Cardiac muscle cell (in vitro differentiated cells and primary cell): ENCODE measurements around the gene PARVB. TPM values are rescaled to one million over a fixed set of nuclear protein-coding genes. Genes with fewer than 3 reads are reported as not detected.

Source experiments
- DNase-seq, 2 donors: peaks; one replicate each; pipeline versions ENCODE4 v3.0.0 to v3.0.0-alpha.2; 2010 to 2017; ENCODE audit warnings: low read depth in 1 of 2, low spot score in 1 of 2
- H3K27ac ChIP-seq: fragments of 200-600 bp; sonication (generic); 2 replicates; pipeline ENCODE4 v1.5.1; 2016
- H3K27me3 ChIP-seq: fragments of 200-600 bp; sonication (generic); 2 replicates; pipeline ENCODE4 v1.6.0; 2016; ENCODE audit warnings: control low read depth
- H3K36me3 ChIP-seq: fragments of 200-600 bp; sonication (generic); 2 replicates; pipeline ENCODE4 v1.5.1; 2016; ENCODE audit warnings: control low read depth
- H3K4me1 ChIP-seq: fragments of 200-600 bp; sonication (generic); 2 replicates; pipeline ENCODE4 v1.8.1; 2017; ENCODE audit warnings: low read depth, mild to moderate bottlenecking, mixed run types
- H3K4me3 ChIP-seq: fragments of 200-600 bp; sonication (generic); 2 replicates; pipeline ENCODE4 v1.5.1; 2016; ENCODE audit warnings: mild to moderate bottlenecking
- H3K9me3 ChIP-seq: fragments of 200-600 bp; sonication (generic); 2 replicates; pipeline ENCODE4 v1.5.1; 2017; ENCODE audit warnings: low read depth, mild to moderate bottlenecking, control low read depth
- polyA plus RNA-seq: library from polyadenylated mRNA; unstranded; fragments of >200 nt; fragmentation: Nextera tagmentation; extraction: Ambion mirVana; gene quantifications from 2 replicates; pipeline ENCODE4 v1.2.1, GENCODE V29; 2016
- total RNA-seq: library from RNA; depleted of rRNA; stranded (reverse); fragments of >200 nt; gene quantifications from 2 replicates; pipeline ENCODE4 v1.2.3, GENCODE V29; 2016
- TF ChIP-seq, protein P1 (sequence below): IDR thresholded peaks from 2 replicates; pipeline ENCODE4 v1.5.1; 2012; ENCODE audit warnings: low read depth, mild to moderate bottlenecking, low read length

Gene PARVB
- total and polyA plus RNA-seq, 2 experiments from 2014 or later, result 30.6 to 46.0 TPM

DNA sequence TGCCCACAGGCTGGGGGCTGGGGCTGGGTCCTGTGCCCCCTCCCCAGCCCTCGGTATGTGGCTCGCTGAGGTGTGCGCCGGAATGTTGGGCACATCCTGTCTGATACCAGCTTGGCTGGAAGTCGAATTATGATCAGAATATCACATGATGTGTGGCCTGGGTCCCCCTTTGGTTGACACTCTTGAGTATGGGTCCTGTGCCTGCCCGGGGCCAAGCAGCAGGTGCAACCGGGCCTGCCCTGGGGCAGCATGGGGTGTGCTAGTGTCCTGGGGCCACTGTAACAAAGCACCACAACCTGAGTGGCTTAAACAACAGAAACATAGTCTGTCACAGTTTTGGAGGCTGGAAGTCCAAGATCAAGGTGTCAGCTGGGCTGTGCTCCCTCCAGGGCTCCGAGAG lies 52.7 kb downstream of the PARVB start:
- H3K9me3 ChIP-seq, result no peaks in the 10 kb centered on the region
- no peak for DNase-seq
- H3K36me3 ChIP-seq, result no peaks in the 10 kb centered on the region
- TF ChIP-seq, protein P1, sequence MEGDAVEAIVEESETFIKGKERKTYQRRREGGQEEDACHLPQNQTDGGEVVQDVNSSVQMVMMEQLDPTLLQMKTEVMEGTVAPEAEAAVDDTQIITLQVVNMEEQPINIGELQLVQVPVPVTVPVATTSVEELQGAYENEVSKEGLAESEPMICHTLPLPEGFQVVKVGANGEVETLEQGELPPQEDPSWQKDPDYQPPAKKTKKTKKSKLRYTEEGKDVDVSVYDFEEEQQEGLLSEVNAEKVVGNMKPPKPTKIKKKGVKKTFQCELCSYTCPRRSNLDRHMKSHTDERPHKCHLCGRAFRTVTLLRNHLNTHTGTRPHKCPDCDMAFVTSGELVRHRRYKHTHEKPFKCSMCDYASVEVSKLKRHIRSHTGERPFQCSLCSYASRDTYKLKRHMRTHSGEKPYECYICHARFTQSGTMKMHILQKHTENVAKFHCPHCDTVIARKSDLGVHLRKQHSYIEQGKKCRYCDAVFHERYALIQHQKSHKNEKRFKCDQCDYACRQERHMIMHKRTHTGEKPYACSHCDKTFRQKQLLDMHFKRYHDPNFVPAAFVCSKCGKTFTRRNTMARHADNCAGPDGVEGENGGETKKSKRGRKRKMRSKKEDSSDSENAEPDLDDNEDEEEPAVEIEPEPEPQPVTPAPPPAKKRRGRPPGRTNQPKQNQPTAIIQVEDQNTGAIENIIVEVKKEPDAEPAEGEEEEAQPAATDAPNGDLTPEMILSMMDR, result no peak
- no peaks in the 10 kb centered on the region for H3K27me3 ChIP-seq
- H3K4me3 ChIP-seq, result no peak overlapping the region
- peaks cover 9% of the 10 kb centered on the region for H3K4me1 ChIP-seq
- no peak overlapping the region for H3K27ac ChIP-seq

DNA sequence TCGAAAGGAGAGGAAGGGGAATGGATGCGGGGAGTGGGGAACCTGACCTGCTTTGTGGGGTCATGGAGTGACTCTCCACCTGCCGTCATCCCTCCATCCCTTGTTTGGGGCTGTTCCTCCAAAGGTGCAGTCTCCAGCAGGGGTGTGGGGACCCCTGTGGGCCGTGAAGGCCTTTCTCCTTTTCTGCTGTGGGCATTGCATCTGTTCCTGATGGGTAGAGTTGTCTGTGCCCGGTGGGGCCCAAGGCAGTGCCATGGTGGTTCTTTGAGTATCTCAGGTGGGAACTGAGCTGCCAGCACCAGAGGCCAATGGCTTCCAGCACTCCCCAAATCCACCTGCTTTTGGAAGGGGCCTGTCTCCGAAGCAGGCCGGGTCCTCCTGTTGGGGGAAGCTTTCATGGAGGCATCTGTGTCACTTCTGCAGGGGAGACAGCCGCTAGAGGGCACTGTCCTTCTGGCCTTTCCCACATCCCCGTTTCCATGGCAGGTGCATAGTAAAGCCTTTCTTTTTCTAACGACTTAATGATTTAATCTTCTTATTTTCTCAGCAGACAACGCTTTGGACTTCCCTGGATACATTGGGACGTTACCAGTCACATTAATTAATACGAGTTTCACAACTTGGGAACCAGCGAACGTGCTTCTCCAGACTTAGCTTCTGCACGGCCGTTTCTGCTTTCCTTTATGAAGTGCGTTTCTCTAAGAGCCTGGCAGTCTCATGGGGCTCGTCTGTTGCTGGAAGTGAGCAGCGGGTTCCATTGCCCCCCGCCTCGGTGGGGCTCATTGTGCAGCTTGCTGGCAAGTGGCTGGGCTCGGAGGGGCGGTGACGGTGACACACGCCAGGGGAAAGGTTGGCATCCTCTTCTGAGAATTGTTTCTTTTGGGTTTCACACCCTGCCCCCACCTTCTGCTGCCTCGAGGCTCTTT lies 57.1 kb downstream of the PARVB start:
- H3K27me3 ChIP-seq, result no peaks in the 10 kb centered on the region
- H3K36me3 ChIP-seq, result no peaks in the 10 kb centered on the region
- peak; percentile 79 to 83 for DNase-seq
- H3K27ac ChIP-seq, result no peak overlapping the region
- TF ChIP-seq, protein P1, result peak; percentile 93
- H3K9me3 ChIP-seq, result no peaks in the 10 kb centered on the region
- H3K4me3 ChIP-seq, result no peak overlapping the region
- H3K4me1 ChIP-seq, result peaks cover 3% of the 10 kb centered on the region

DNA sequence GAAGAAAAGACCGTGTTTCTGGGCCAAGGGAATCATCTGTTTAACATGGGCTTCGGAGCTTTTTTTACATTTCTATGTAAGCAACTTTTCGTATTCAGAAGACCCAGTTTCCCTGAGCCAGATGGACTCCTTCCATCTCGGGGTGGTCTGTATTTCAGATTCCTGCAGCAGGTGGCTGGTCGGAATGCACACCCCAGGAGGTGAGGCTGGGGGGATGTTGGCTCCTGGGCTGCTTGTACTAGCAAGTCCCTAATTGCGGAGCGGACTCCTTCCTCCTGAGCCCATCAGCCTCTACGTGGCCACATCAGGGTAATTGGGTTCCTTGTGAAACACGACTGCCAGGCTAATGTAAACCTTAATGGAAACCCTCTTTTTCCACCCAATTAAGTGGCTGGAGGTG lies 58.7 kb downstream of the PARVB start:
- Histone ChIP-seq H3K9me3 (no peaks in the 10 kb centered on the region), H3K4me3 (no peak overlapping the region), H3K36me3 (no peaks in the 10 kb centered on the region), H3K27ac (no peak overlapping the region), H3K4me1 (peaks cover 10% of the 10 kb centered on the region), H3K27me3 (no peaks in the 10 kb centered on the region)
- DNase-seq, result no peak
- TF ChIP-seq, protein P1, result no peak

DNA sequence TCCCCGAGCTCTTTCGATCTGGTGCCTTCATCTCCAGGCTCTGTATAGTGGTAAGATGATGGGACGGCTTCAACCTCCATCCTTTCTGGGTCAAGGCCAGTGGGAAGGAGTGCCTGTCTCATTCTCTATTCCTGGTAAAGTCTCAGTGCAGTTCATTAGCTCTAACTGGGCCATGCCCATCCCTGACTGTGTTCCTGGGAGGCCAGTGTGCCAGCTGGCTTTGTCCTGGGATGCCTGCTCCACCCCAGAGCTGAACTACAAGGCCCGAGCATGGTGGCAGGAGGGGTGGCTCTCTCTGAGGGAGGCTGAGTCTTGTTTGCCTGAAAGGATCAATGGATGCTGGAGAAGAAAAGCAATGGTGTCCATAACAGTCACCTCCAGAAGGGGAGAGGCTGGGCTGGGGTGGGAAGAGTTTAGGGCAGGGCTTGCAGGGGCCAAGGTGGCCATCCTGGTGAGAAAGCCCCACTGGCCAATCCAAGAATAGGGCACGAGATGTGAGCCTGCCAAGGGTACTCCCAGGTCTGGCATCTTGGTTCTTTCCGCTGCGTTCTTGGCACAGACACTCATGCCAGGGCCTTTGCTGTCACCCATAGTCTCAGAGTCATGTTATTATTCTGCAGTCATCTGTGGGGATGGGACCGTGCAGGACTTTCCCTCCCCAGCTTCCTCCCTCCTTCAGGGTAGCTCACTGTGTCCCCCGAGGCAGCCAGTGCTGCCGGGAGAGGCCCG lies 60.1 kb downstream of the PARVB start:
- Histone ChIP-seq H3K36me3 (no peaks in the 10 kb centered on the region), H3K27ac (no peak overlapping the region), H3K4me3 (no peak overlapping the region), H3K4me1 (peaks cover 10% of the 10 kb centered on the region), H3K9me3 (no peaks in the 10 kb centered on the region), H3K27me3 (no peaks in the 10 kb centered on the region)
- no peak for DNase-seq
- TF ChIP-seq, protein P1, result no peak

DNA sequence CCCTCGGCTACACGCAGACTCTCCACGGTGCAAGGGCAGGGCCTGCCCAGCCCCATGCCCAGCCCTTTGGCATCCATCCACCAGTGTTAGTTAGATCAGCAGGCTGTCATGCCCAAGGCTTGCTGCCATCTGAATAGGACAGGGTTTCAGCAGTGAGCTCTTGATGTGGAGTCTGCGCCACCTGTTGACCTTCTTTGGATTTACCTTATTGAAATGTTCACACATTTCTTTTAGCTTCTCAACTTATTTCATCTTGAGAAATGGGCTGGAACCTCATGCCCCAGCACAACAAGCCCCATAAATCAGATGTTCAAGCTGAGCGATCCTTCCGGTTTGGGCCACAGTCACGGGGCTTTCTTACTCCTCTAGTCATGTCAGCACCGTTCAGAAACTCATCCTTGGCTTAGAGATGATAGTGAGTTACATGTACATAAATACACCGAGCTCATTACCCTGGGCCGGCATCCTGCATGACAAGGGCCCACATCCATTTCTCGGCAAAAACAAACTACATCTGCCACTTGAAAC lies 61.7 kb downstream of the PARVB start:
- DNase-seq, result peak; percentile 63

More for the DNA sequence above, 61.7 kb downstream of the PARVB start:
- Histone ChIP-seq H3K36me3 (no peaks in the 10 kb centered on the region), H3K4me1 (peaks cover 10% of the 10 kb centered on the region), H3K27ac (no peak overlapping the region), H3K4me3 (no peak overlapping the region), H3K9me3 (no peaks in the 10 kb centered on the region), H3K27me3 (no peaks in the 10 kb centered on the region)
- TF ChIP-seq, protein P1, result peak; percentile 43
